Cerebellar cortex (tissue), 1 donor: ENCODE results near the gene TUFT1.
"Not testable (repeated sequence)": the region's sequence is repeated elsewhere in the genome, so short reads cannot be mapped to it uniquely, and the experiment has no call there.

Experiments used
- DNase-seq: peaks from one replicate; pipeline ENCODE4 v3.0.0-alpha.2; 2015; ENCODE audit warnings: low spot score

Gene TUFT1

GRCh38 chr1:151581451-151581850, 41.3 kb downstream of the TUFT1 start:
- no peak for DNase-seq

DNA sequence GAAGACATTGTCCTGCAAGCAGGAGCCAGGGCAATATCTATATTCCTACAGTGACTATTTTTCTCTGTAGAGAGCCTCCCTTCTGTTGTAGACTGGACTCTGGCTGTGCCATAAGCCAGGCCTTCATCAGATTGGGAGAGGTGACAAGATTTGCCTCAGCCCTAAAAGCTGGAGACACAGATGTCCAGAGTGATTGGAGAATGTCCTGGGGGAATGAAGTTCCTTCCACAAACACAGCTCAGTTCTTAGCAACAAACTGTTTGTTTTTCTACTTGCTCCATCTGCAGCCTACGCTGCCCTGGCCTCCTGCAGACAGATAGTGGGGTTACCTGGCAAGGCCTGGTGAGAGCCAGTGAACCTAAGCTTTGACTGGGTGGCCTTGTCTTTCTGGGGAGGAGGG, 41.8 kb downstream of the TUFT1 start:
- DNase-seq: no peak

GRCh38 chr1:151583796-151584195, 43.7 kb downstream of the TUFT1 start:
- DNase-seq: no peak

DNA sequence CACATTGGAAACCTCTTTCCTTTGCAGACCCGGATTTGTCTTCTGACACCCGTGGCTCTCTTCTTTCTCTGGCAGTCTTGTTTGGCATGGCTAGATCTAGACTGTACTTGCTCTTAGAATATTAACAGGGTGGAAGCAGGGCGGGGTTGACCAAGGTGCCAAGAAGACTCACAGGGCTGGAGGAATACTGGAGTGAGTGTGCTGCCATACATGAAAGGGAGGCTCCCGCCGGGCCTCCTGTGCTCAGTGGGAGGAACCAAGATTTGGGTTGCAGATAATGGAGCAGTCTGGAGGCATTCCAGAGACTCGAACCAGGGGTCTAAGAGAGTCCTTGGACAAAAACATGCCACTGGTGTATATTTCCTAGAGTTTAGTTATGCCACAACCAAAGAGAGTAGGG, 44.2 kb downstream of the TUFT1 start:
- DNase-seq: no peak

DNA sequence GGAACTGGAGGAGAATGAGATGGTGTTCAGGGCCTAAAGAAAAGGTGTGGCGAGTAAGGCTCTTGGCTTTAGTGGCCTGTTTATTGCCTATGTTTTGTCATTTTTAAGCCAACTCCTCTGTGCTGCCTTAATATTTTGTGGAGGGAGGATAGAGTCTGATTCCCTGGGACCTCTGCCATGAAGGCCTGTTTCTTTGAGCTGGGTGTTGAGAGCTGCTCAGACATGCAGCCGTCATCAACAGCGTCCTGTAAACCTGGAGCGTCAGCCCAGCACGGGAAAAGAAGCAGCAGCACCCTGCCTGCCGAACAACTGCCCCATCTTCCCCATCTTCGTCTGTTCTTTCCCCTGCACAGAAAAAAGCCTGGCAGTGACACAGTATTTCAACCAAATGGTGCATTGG, 44.7 kb downstream of the TUFT1 start:
- DNase-seq: no peak

DNA sequence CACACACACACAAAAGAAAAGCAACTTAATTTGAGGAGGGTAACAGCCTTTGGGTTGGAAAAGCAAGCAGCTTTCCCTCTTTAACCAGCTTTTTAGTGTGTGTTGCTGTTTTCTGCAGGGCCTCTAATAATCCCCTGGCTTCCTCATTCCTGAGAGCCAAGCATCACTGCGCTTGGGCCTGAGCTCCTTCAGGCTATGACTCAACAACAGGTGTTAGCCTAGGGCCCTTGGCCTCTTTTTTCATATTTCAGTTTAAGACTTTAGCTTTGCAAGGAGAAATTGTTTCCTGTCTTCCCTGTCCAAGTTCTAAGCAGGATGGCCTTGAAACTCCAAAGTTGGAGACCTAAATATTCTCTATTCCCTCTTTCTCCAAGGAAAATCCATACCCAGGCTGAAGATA, 45.5 kb downstream of the TUFT1 start:
- no peak for DNase-seq

GRCh38 chr1:151590961-151591360, 50.9 kb downstream of the TUFT1 start:
- no peak for DNase-seq

GRCh38 chr1:151593730-151594129, 53.6 kb downstream of the TUFT1 start:
- no peak for DNase-seq

DNA sequence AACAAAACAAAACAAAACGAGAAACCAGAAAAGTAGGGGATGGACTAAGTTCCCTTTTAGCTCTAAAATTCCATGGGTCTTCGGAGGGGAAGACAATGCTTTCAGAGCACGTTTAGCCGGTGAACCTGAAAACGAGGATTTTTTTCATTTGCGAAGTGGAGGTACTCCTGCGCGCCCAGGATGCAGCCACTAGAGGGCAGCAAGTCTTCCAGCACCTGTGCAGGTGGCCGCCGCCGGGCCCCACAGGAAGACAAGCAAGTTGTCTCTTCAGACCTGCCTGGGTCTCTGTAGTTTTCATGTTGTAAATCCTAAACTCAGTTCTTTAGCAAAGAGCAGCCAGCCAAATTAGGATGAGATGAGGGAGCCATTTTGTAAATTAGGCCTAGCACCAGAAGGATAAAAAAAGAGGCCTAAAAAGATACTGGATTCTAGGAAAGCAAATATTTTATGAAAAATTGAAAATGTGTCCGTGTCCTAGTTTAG, 54.1 kb downstream of the TUFT1 start:
- DNase-seq: peak; percentile 82

GRCh38 chr1:151596166-151596953, 56.3 kb downstream of the TUFT1 start:
- no peak for DNase-seq

- not testable (repeated sequence) for DNase-seq
Measured at GRCh38 chr1:151602550-151602949, 62.4 kb downstream of the TUFT1 start.

DNA sequence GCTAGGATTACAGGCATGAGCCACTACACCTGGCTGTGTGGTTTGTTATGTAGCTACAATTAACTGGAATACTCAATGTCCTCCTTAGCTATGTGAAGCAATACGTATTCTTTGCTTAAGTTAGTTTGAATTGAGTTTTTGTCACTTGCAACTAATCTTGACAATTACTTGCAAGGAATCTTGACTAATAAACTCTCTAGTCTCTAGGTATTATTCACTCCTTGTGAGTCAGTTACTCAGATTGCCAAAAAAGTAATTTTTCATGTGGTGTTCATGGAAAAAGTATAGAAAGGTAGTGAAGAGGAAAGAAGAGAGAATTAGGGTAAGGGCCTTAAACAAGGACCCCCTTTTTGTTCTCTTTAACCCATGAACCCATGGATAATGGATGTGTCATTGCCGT, 64.2 kb downstream of the TUFT1 start:
- no peak for DNase-seq

GRCh38 chr1:151606384-151606783, 66.3 kb downstream of the TUFT1 start:
- DNase-seq: no peak

DNA sequence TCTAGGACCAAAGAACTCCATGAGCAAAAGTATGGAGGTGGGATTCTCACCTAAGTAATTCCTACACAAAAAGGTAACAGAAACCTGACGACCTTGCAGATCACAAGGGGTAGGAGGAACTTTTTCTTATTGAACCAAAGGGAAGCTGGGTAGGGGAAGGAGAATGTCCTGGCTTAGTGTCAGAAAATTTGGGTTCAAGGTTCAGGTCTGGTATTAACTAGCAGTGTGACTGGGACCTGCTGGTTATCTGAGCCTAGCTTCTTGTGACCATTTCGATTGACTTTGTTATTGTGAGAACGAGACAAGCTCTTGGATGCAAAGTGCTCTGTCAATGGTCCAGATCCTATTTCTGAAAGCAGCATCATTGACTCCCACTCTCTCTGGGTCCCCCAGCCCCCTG, 66.7 kb downstream of the TUFT1 start:
- no peak for DNase-seq

- DNase-seq: no peak
Measured at GRCh38 chr1:151610142-151610541, 70.0 kb downstream of the TUFT1 start.

DNA sequence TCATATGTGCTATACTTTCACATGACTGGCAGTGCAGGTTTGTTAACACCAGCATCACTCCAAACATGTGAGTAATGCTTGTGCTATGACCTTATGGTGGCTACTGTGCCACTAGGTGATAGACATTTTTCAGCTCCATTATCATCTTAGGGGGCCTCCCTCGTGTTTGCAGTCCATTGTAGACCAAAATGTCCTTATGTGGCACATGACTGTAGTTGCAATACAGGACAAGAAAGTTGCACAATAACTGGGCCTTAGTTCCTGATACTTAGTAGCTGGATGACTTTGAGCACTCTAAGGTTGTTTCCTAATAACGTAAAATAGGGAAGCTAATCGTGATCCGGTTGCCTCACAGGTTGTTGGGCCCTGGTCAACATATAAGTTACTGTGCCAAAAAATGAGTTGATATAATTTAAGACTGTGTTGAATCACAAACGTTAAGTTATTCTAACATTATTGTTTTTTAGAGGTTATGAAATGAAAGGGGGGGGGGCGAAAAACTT, 71.2 kb downstream of the TUFT1 start:
- DNase-seq: no peak

- DNase-seq: peak; percentile 97
Measured at GRCh38 chr1:151611832-151612500, 71.9 kb downstream of the TUFT1 start, which contains the start of gene SNX27. Gene SNX27 (plus strand): TSS chr1:151612050. CDS start chr1:151612202, 152 bp downstream.

GRCh38 chr1:151612501-151613281, 72.6 kb downstream of the TUFT1 start:
- DNase-seq: peak; percentile 35

DNA sequence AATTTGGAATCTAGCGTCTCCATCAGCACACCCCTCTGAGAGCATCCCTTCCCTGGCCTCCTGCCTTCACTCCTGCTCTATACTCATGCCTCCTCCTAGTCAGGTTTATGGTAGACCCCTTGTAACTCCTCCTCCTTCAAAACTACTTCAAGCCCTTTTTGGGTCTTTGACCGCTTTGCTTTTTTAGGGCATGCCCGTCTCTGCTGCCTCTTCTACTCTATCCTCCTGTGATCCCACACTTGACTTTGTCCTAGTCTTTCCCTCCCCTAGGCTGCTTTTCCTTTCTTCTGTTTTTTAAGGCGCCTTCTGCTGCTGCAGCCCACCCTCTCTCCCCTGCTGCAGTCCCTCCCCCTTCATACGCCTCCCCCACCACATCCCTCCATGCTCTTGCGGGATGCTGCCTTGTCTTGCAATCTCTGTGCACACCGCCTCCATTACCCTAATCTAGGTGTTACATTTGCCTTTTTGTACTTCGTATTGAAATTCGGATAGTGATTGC, 73.2 kb downstream of the TUFT1 start:
- no peak for DNase-seq

DNA sequence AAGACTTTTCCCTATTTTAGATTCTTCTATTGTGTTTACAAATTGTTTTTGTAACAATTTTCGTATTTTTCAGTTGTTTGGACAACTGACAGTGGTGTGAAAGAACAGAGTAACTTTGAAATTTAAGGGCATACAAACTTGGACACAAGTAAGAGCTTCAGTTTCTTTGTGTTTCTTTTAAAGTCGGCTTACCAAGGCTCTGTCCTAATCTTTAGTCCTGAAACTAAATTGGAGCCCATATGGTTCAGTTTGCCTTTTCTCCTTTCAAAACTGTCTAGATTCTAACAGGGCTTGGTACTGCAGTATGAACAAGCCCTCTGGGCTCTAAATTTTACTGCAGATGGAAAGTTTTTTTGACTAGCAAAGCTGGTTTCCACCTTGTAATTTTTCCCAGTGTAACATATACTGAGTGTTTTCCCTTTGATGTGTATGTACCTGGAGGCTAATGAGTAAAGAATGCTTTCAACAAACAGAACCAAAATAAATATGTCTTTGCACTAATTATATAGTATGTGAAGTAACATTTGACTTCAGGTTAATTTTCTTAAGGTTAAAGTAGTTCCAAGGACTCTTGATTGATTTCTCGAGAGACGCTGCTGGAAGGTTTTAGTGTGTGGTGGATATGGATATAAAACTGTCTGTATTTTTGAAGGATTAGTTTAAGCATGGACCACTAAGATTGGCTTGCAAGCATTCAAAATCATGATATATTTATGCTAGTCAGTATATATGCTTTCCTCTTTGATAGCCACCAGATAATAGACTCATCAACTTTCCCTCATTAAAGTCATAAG, 75.8 kb downstream of the TUFT1 start:
- no peak for DNase-seq

- no peak for DNase-seq
Measured at GRCh38 chr1:151616505-151616849, 76.4 kb downstream of the TUFT1 start.
